Measurements from ENCODE around the gene KIAA0586. TPM values are rescaled to one million over a fixed set of nuclear protein-coding genes. Genes with fewer than 3 reads are reported as not detected.

The KIAA0586 gene
- total and polyA plus RNA-seq, 2 of the 4 experiments (the other 2 are of a cell fraction): 9.4 to 36.7 TPM

- dilution Hi-C loops (cut with HindIII; ENCODE audit: low sequenced_read_pairs, unreplicated experiment) (no loop called here), intact Hi-C loops (cut with micrococcal nuclease) (no loop called here), in situ Hi-C loops (cut with MboI; ENCODE audit: low sequenced_read_pairs) (no loop called here)
- no peak overlapping the region for H3K23ac ChIP-seq (ENCODE audit: low read depth, low read length)
- no peaks in the 10 kb centered on the region for H3K27me3 ChIP-seq (ENCODE audit: control insufficient read depth, insufficient read depth, low read length)
- 0 out of 2 replicates have a peak, but pooled peaks cover 2% of the 10 kb centered on the region for H3K4me1 ChIP-seq (ENCODE audit: control insufficient read depth, insufficient read depth, low read length)
- TF ChIP-seq SMC3 (IDR thresholded peaks at IDR 0.05; ENCODE audit: low read depth, low read length): no peak
- TF ChIP-seq CHD1 (IDR thresholded peaks at IDR 0.05; ENCODE audit: low read depth, low read length): no peak
- TF ChIP-seq BHLHE40 (IDR thresholded peaks at IDR 0.05; ENCODE audit: low read depth, low read length): no peak
- TF ChIP-seq RCOR1 (IDR thresholded peaks at IDR 0.05; ENCODE audit: insufficient replicate concordance, low read length): no peak
- TF ChIP-seq MAZ (IDR thresholded peaks at IDR 0.05; ENCODE audit: borderline replicate concordance, low read depth, low read length): no peak
- TF ChIP-seq NFE2L2 (IDR thresholded peaks at IDR 0.05; ENCODE audit: low read depth, low read length): no peak
- no peak for TF ChIP-seq RFX5 (IDR thresholded peaks at IDR 0.05; ENCODE audit: low read depth, low read length)
- no peak for TF ChIP-seq MXI1 (IDR thresholded peaks at IDR 0.05; ENCODE audit: borderline replicate concordance, low read depth, low read length)
- no peak for TF ChIP-seq CEBPB (IDR thresholded peaks at IDR 0.05; ENCODE audit: low read depth, low read length)
- TF ChIP-seq CTCF (conservative IDR thresholded peaks at IDR 0.05; ENCODE audit: low read depth, low read length): no peak
- TF ChIP-seq ELK1 (IDR thresholded peaks at IDR 0.05; ENCODE audit: borderline replicate concordance, low read depth, low read length): no peak
- TF ChIP-seq USF2 (IDR thresholded peaks at IDR 0.05; ENCODE audit: low read depth, low read length): no peak
- no peak for TF ChIP-seq FOS (IDR thresholded peaks at IDR 0.05; ENCODE audit: low read depth, low read length)
- TF ChIP-seq RAD21 (IDR thresholded peaks at IDR 0.05; ENCODE audit: low read length): no peak
- TF ChIP-seq POLR2A (IDR thresholded peaks at IDR 0.05; ENCODE audit: low read depth, low read length): no peak
- no peak for TF ChIP-seq MAFK (IDR thresholded peaks at IDR 0.05; ENCODE audit: low read depth, low read length)
- H4K20me1 ChIP-seq (ENCODE audit: insufficient read depth, low read length): no peaks in the 10 kb centered on the region
- ATAC-seq (ENCODE audit: low read depth) (no peak), DNase-seq (no peak)
- H2AFZ ChIP-seq (replicated peaks; ENCODE audit: low read length, poor library complexity): no peak overlapping the region
- no peak overlapping the region for H3K4me3 ChIP-seq (ENCODE audit: insufficient read depth, low read depth, low read length)
- no peaks in the 10 kb centered on the region for H3K9me3 ChIP-seq (ENCODE audit: control insufficient read depth, insufficient read depth, low read length)
- H3K56ac ChIP-seq (ENCODE audit: extremely low read depth, insufficient read depth, low read length): no peak overlapping the region
- H2BK15ac ChIP-seq (ENCODE audit: low read depth, low read length): no peak overlapping the region
- H3K27ac ChIP-seq (ENCODE audit: insufficient read depth, low read length): no peak overlapping the region
- no peak overlapping the region for H3K4ac ChIP-seq (ENCODE audit: low read depth, low read length)
- no CpG with 5 or more reads among the region's 2 CpGs for WGBS, 2 experiments (ENCODE audit: extremely low coverage in 2 of 2, insufficient read length in 1 of 2)
- H3K36me3 ChIP-seq (ENCODE audit: control insufficient read depth, insufficient read depth, low read length): peaks cover 3% of the 10 kb centered on the region
- H3K79me1 ChIP-seq (ENCODE audit: low read depth in 1 of 2, low read length in 2 of 2): 0 out of 4 replicates have a peak, but pooled peaks cover 0 to under 1% of the 10 kb centered on the region in 2 experiments
- H2BK5ac ChIP-seq (ENCODE audit: low read depth, low read length, poor library complexity, severe bottlenecking): no peak overlapping the region
- H4K8ac ChIP-seq (ENCODE audit: low read depth in 2 of 2, low read length in 2 of 2): no peak overlapping the region
- H3K9ac ChIP-seq (ENCODE audit: low read depth, low read length): no peak overlapping the region
- no peak overlapping the region for H4K91ac ChIP-seq (ENCODE audit: insufficient read depth, low read depth, low read length)
- H3K9me1 ChIP-seq (ENCODE audit: insufficient read depth, low read length): peaks cover 6% of the 10 kb centered on the region
- BruUV-seq (replicated peaks): no TSS peak
- no peak overlapping the region for H3K14ac ChIP-seq (replicated peaks; ENCODE audit: low read depth, low read length)
- no peak overlapping the region for H4K5ac ChIP-seq (ENCODE audit: low read depth, low read length)
- ChIA-PET CTCF (no interaction called here), POLR2A (ENCODE audit: unreplicated experiment) (no interaction called here)
- H3K18ac ChIP-seq (ENCODE audit: low read depth, low read length): no peak overlapping the region
- H2AK9ac ChIP-seq (replicated peaks; ENCODE audit: low read depth, low read length, poor library complexity): no peak overlapping the region
- H3K4me2 ChIP-seq (ENCODE audit: low read depth, low read length): no peak overlapping the region
- no peak overlapping the region for H2BK120ac ChIP-seq (ENCODE audit: low read depth, low read length)
- H2BK20ac ChIP-seq (ENCODE audit: low read depth, low read length): no peak overlapping the region
- H2AK5ac ChIP-seq (ENCODE audit: low read depth, low read length): no peak overlapping the region
Measured at GRCh38 chr14:58460772-58461171, 33.3 kb downstream of the KIAA0586 start.

All from IMR-90 (cell line).